SKM-1 treated with dmso at 0.1 percent for 144 hours (cell line): ENCODE measurements around the gene SULT2A1.
"Not testable (repeated sequence)": the region's sequence is repeated elsewhere in the genome, so short reads cannot be mapped to it uniquely, and the experiment has no call there.

ENCODE experiments used
- DNase-seq: peaks from one replicate; lab custom pipeline; 2025; ENCODE audit not compliant: unreplicated experiment; lab: John Stamatoyannopoulos, UW

The SULT2A1 gene, protein sequence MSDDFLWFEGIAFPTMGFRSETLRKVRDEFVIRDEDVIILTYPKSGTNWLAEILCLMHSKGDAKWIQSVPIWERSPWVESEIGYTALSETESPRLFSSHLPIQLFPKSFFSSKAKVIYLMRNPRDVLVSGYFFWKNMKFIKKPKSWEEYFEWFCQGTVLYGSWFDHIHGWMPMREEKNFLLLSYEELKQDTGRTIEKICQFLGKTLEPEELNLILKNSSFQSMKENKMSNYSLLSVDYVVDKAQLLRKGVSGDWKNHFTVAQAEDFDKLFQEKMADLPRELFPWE

GRCh38 chr19:47886010-47886559, at the start of gene SULT2A1:
Gene SULT2A1 (minus strand): TSS chr19:47886315. CDS start chr19:47886257, 58 bp downstream.
- DNase-seq, result no peak

- DNase-seq, result not testable (repeated sequence)
Observed at GRCh38 chr19:47928581-47928980, 42.5 kb upstream of the SULT2A1 start.

DNA sequence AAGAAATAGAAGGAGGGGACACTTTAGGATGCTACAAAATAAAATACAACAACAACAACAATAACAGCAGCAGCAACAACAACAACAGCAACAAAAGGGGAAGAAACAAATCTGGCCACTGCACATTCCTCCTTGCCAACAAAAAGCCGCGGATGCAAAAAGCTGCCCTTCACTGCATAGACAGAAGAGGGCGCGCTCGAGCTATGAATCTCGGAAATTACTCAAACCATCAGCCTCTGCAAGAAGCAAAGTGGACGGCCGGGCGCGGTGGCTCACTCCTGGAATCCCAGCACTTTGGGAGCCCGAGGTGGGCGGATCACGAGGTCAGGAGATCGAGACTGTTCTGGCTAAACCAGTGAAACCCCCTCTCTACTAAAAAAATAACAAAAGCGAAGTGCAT, 34.0 kb upstream of the SULT2A1 start:
- not testable (repeated sequence) for DNase-seq

DNA sequence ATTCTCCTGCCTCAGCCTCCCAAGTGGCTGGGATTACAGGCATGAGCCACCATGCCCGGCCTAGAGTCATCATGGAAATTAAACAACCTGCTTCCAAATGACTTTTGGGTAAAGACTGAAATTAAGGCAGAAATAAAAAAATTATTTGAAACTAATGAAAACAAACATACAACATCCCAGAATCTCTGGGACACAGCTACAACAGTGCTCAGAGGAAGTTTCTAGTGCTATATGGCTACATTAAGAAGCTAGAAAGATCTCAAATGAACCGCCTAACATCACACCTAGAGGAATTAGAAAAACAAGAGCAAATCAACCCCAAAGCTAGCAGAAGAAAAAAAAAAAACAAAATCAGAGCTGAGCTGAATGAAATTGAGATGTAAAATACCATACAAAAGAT, 24.1 kb upstream of the SULT2A1 start:
- DNase-seq, result not testable (repeated sequence)

DNA sequence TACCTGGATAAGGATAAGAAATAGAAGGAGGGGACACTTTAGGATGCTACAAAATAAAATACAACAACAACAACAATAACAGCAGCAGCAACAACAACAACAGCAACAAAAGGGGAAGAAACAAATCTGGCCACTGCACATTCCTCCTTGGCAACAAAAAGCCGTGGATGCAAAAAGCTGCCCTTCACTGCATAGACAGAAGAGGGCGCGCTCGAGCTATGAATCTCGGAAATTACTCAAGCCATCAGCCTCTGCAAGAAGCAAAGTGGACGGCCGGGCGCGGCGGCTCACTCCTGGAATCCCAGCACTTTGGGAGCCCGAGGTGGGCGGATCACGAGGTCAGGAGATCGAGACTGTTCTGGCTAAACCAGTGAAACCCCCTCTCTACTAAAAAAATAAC, 23.2 kb upstream of the SULT2A1 start:
- DNase-seq, result not testable (repeated sequence)

GRCh38 chr19:47901370-47901769, 15.3 kb upstream of the SULT2A1 start:
- DNase-seq, result no peak

- no peak for DNase-seq
Observed at GRCh38 chr19:47899335-47899734, 13.2 kb upstream of the SULT2A1 start.

DNA sequence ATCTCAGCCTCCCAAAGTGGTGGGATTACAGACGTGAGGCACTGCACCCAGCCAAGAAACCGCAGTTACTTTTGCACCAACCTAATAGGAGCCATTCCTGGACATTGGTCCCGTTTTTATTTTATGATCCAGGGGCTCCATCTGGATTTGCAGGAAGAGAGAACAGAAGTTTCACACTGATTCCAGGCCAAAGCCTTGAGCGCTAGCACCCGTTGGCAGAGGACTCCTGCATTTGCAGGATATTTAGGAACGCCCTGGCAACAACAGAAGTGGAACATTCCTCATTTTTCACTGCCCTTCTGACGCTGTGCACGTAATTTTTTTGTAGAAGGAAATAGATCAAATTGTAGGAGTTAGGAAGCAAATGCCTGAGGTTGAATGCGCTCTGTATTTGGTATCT, 11.7 kb upstream of the SULT2A1 start:
- DNase-seq, result no peak

DNA sequence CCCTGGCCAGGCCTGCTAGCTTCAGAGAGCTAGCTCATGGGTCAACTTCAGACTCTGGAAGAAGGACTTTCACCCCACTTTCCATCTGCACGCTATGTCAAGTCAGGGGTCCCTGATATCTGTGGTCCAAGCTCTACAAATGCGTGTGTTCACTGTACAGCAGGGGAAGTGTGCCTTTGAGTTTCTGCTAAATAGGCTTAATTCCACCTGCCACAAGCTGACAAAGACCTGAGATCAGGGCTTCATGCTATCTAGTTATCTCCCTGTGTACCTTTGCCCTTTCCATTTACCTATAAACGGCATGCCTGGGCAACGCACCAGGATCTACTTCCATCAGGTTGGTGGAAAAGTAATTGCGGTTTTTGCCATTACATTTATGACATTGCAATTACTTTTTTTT, 10.7 kb upstream of the SULT2A1 start:
- DNase-seq, result no peak

GRCh38 chr19:47896019-47896418, 9.9 kb upstream of the SULT2A1 start:
- no peak for DNase-seq

DNA sequence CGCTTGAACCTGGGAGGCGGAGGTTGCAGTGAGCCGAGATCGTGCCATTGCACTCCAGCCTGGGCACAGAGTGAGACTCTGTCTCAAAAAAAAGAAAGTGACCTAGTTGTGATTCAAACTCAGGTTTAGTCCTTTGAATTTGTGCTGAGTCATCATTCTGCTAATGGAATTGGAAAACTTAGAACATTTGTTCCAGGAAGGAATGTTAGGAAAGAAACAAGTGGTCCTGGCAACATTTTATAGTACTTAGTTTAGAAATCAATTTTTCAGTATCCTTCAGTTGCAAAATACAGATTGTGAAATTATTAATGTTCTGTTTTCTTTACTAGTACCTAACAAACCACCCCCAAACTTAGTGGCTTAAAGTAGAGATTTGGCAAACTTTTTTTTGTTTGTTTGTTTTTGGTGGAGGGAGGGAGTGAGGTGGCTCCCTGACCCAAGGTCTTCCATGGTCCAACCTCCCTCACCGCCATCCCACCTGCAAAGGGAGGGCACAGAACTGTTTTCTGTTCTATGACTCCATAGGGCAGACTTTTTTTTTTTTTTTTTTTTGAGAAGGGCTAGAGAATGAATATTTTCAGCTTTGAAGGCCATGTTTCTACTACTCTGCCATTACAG, 9.2 kb upstream of the SULT2A1 start:
- DNase-seq, result no peak

DNA sequence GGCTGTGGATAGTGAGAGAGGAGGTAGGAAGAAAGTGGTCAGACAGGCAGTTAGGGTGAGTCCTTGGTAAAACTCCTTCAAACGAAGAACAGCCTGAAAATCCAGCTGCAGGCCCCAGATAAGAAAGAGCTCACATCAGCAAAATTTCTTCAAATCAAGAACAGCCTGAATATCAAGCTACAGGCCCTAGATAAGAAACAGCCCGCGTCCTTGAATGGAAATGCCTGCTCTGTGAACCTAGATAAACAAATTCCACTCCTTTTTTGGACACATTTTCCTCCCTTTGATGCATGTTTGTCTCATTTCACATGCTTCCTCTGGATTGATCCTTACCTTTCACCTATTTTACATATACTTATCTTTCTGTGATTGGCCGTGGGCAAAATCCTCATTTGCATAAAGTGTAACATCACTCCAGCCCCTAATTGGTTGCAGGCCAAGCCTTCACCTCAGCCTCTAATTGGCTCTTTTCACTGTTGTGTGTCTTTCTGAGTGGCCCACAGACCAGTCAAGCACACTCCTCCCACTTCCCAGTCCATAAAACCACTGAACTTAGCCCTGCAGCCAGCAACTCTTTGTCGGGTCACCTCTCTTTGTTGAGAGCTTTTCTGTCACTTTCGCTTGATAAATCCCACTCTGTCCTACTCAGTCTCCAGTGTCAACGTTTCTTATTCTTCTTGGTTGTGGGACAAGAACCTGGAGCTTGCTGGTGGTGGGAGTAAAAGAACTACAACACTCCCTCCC, 6.0 kb upstream of the SULT2A1 start:
- no peak for DNase-seq

- DNase-seq, result no peak
Observed at GRCh38 chr19:47891622-47891922, 5.5 kb upstream of the SULT2A1 start.

GRCh38 chr19:47890865-47891621, 4.9 kb upstream of the SULT2A1 start:
- no peak for DNase-seq

DNA sequence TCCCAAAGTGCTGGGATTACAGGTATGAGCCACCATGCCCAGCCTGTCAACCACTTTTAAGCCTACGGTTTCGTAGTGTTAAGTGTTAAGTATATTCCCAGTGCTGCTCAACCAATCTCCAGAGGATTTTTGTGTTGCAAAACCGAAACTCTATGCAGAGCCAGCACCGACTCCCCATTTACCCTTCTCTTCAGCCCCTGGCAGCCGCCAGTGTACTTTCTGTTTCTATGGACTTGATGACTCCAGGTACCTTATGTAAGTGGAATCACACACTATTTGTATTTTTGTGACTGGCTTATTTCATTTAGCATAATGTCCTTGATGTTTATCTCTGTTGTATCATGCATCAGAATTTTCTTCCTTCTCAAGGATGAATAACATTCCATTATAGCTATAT, 1.1 kb downstream of the SULT2A1 start:
- no peak for DNase-seq

DNA sequence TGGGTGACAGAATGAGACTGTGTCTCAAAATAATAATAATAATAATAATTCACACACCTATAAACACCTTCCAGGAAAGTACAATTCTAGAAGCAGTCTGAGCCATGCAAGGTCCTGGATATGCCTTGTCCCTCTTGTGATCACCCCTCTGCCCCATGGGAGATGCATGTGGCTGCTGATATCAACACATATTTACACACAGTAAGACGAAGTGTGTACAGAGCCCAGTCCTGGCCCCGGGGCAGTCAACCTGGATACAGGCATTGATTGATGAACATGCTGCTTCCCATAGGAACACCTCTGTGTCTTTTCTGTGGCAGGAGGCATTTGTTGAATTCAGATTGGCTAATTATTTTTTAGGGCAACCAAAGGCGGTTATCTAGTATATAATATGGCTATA, 3.2 kb downstream of the SULT2A1 start:
- DNase-seq, result no peak

GRCh38 chr19:47881757-47882156, 4.4 kb downstream of the SULT2A1 start:
- DNase-seq, result no peak

DNA sequence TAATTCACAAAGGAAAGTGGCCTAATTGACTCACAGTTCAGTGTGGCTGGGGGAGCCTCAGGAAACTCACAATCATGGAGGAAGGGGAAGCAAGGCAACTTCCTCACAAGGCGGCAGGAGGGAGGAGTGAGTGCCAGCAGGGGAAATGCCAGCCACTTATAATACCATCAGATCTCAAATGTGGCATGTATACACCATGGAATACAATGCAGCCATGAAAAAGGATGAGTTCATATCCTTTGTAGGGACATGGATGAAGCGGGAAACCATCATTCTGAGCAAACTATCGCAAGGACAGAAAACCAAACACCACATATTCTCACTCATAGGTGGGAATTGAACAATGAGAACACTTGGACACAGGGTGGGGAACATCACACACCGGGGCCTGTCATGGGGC, 6.7 kb downstream of the SULT2A1 start:
- not testable (repeated sequence) for DNase-seq

DNA sequence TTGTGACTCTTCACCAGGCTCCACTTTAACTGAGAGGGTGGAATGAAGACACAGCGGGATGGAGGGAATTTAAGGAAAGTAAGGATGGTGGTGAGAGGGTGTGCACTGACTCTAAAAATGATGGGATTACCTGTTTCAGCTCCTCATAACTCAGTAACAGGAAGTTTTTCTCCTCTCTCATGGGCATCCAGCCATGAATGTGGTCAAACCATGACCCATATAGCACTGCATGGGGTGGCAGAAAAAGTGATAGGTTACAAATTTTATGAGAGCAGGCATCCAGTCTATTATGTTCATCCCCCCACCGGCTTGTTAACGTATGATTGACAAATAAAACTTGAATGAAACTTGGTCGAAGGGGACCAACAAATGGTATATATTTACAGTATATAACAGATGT, 7.2 kb downstream of the SULT2A1 start:
- no peak for DNase-seq

GRCh38 chr19:47865166-47865565, 20.9 kb downstream of the SULT2A1 start:
- DNase-seq, result no peak

- peak; percentile 18 for DNase-seq
Observed at GRCh38 chr19:47863514-47863936, 22.6 kb downstream of the SULT2A1 start.
